IPS-20b (cell line): ENCODE measurements around the gene FGD2.
"Not testable (repeated sequence)": the region's sequence is repeated elsewhere in the genome, so short reads cannot be mapped to it uniquely, and the experiment has no call there.

Source experiments
- H3K27ac ChIP-seq: one replicate; pipeline ENCODE4 v1.5.1; 2013; ENCODE audit warnings: low read length
- H3K27me3 ChIP-seq: 2 replicates; pipeline ENCODE4 v1.6.1; 2013; ENCODE audit warnings: mild to moderate bottlenecking, low read length, inconsistent platforms; ENCODE audit not compliant: insufficient read depth
- H3K36me3 ChIP-seq: 2 replicates; pipeline ENCODE4 v1.6.1; 2013; ENCODE audit warnings: low read depth, mild to moderate bottlenecking, inconsistent platforms, low read length, moderate library complexity; ENCODE audit not compliant: insufficient read depth
- H3K4me1 ChIP-seq: 2 replicates; pipeline ENCODE4 v1.6.1; 2013; ENCODE audit warnings: mild to moderate bottlenecking, control low read depth, inconsistent platforms, low read length, moderate library complexity; ENCODE audit not compliant: insufficient read depth
- H3K4me3 ChIP-seq: 2 replicates; pipeline ENCODE4 v1.5.1; 2013; ENCODE audit warnings: mild to moderate bottlenecking, low read length, inconsistent platforms
- H3K9ac ChIP-seq: 2 replicates; pipeline ENCODE4 v1.6.1; 2013; ENCODE audit warnings: low read depth, mild to moderate bottlenecking, inconsistent platforms, low read length, moderate library complexity
- H3K9me3 ChIP-seq: 2 replicates; pipeline ENCODE4 v1.6.1; 2013; ENCODE audit warnings: mild to moderate bottlenecking, low read depth, low read length, inconsistent platforms; ENCODE audit not compliant: insufficient read depth

The FGD2 gene

DNA sequence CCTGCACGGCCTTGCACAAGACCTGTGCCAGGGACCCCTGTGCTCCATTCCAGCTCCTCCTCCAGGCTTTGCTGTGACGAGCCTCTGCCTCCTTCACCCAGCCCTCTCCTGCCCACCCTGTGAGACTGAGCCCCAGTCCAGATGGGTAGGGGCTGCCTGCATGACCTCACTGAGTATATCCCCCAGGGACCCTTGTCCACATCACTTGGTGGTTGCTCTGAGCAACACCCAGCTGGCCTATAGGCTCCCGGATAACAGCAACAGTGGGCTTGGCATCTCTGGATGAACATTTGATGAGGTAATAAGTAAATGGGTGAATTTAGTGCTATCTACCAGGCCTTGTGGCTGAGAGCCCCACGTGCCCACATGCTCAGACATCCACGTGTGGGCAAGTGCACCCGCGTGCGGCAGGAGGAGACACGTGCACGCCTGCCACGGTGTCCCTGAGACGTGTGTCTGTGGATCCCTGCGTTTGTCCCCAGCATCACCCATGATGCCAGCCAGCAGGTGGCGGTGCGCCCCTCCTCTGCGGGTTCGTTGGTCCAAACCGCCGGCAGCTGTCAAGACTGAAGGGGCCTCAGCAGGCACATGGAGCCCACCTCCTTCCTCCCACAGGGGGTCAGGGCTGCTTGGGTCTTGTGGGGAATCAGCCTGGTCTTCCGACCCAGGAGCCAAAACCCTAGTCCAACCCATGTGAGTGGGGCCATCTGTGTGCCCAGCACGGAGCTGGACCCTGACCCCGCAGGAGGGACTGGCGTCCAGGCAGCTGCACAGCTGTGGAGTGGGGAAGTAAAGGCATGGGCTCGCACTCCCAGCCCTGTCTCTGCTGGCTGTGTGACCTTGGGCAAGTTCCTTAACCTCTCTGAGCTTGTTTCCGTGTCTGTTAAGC is 45.9 kb downstream of the FGD2 start:
- no peak overlapping the region for H3K27ac ChIP-seq
- no peak overlapping the region for H3K9ac ChIP-seq
- H3K27me3 ChIP-seq: no peaks in the 10 kb centered on the region
- H3K9me3 ChIP-seq: no peaks in the 10 kb centered on the region
- H3K4me3 ChIP-seq: no peak overlapping the region
- H3K4me1 ChIP-seq: peaks cover 8% of the 10 kb centered on the region; the same call in 1 of the 2 replicates
- H3K36me3 ChIP-seq: no peaks in the 10 kb centered on the region

DNA sequence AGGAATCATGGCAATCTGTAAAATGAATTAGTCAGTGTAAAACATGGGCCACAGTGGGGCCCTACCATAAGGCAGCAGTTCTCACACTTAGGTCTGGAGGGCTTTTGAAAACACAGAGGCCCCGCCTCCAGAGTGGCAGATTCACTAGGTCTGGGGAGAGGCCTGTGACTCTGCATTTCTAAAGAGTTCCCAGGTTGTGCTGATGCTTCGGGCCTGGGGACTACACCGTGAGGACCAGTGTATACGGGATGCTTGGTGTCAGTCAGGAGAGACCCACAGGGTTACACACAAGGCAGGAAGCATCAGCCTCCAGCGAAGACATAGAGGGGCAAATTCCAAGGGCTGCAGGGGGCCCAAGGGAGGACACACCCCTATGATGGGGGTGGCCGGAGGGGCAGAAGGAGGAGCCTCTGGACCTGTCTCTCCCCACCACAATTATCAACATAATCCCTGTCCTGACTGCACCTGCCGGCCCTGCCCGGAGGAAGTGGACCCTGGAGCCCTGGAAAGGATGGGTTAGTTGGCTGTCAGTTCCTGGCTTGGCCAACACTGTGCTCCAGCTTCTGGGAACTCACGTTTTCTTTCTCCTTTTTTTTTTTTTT is 46.7 kb downstream of the FGD2 start:
- H3K27me3 ChIP-seq: no peaks in the 10 kb centered on the region
- peaks cover 8% of the 10 kb centered on the region; the same call in 1 of the 2 replicates for H3K4me1 ChIP-seq
- no peak overlapping the region for H3K27ac ChIP-seq
- no peaks in the 10 kb centered on the region for H3K9me3 ChIP-seq
- no peaks in the 10 kb centered on the region for H3K36me3 ChIP-seq
- no peak overlapping the region for H3K4me3 ChIP-seq
- no peak overlapping the region for H3K9ac ChIP-seq

DNA sequence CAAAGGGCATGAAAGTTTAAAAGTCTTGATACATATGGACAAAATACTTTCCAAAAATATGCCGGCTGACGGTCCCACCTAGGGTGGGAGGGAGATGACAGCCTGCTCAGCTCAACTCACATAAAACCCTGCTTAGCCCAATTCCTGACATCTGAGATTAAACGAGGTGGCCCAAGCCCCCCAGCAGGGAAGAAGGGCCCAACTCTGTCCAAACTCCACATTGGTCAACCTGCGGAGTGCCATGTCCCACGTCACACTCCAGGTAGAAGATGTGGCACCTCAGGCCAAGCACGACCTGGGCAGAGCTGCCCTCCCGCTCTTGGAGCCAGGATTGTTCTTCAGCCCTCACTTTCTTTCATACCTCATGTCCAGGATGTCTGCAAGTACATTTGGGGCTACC is 48.2 kb downstream of the FGD2 start:
- Histone ChIP-seq H3K9ac (no peak overlapping the region), H3K4me3 (no peak overlapping the region), H3K4me1 (peaks cover 8% of the 10 kb centered on the region; the same call in 1 of the 2 replicates), H3K27me3 (no peaks in the 10 kb centered on the region), H3K27ac (no peak overlapping the region), H3K9me3 (no peaks in the 10 kb centered on the region), H3K36me3 (no peaks in the 10 kb centered on the region)

DNA sequence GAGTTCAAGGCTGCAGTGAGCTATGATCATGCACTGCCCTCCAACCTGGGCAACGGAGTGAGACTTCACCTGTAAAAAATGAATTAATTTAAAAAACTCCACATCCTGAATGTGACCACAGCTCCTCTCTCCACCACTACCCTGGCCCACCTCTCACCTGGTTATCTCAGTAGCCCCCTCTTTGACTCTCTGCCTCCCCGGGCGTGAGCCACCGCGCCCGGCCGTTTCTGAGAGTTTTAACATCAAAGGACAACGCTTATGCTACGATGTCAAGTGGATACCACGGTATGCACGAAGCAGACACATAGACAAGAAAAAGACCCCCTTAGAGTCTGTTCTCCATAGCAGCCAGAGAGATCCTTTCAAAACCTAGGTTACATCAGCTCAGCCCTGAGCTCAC is 48.7 kb downstream of the FGD2 start:
- no peak overlapping the region for H3K9ac ChIP-seq
- no peak overlapping the region for H3K4me3 ChIP-seq
- H3K9me3 ChIP-seq: no peaks in the 10 kb centered on the region
- no peak overlapping the region for H3K27ac ChIP-seq
- H3K27me3 ChIP-seq: no peaks in the 10 kb centered on the region
- peaks cover 9% of the 10 kb centered on the region; the same call in 1 of the 2 replicates for H3K4me1 ChIP-seq
- no peaks in the 10 kb centered on the region for H3K36me3 ChIP-seq

DNA sequence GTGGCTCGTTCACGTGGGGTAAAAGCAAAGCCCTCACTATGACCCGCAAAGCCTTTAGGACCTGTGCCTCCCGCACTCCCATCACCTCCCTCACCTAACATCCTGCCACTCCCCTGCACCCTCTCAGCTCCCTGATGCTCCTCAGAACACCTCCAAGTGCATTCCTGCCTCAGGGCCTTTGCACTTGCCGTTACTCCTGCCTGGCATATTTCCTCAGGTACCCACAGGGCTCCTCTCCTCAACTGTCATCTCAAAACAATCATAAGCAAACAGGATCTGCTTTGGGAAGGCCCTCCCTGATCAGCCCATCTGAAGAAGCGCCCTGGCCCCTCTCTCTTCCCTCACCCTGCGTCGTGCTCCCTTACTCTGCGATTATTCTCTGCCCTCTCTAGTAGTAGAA is 49.1 kb downstream of the FGD2 start:
- no peaks in the 10 kb centered on the region for H3K27me3 ChIP-seq
- no peak overlapping the region for H3K27ac ChIP-seq
- H3K4me3 ChIP-seq: no peak overlapping the region
- H3K36me3 ChIP-seq: no peaks in the 10 kb centered on the region
- no peaks in the 10 kb centered on the region for H3K9me3 ChIP-seq
- peaks cover 13% of the 10 kb centered on the region; the same call in 1 of the 2 replicates for H3K4me1 ChIP-seq
- no peak overlapping the region for H3K9ac ChIP-seq

DNA sequence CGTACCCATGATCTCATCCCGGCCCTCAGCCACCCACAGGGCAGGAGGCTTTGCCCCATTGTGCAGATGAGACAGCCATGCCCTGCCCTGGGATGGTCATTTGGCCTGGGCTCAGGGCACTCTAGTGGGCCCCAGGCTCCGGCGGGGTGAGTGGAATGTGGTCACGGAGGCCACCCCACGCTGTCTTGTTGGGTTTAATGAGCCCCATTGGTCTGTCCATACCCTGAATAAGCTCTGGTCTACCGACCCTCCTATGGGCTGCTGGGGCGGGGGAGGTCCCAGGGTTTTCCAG is 50.6 kb downstream of the FGD2 start:
- Histone ChIP-seq H3K4me1 (peaks cover 18% of the 10 kb centered on the region; the same call in 1 of the 2 replicates), H3K36me3 (no peaks in the 10 kb centered on the region)

DNA sequence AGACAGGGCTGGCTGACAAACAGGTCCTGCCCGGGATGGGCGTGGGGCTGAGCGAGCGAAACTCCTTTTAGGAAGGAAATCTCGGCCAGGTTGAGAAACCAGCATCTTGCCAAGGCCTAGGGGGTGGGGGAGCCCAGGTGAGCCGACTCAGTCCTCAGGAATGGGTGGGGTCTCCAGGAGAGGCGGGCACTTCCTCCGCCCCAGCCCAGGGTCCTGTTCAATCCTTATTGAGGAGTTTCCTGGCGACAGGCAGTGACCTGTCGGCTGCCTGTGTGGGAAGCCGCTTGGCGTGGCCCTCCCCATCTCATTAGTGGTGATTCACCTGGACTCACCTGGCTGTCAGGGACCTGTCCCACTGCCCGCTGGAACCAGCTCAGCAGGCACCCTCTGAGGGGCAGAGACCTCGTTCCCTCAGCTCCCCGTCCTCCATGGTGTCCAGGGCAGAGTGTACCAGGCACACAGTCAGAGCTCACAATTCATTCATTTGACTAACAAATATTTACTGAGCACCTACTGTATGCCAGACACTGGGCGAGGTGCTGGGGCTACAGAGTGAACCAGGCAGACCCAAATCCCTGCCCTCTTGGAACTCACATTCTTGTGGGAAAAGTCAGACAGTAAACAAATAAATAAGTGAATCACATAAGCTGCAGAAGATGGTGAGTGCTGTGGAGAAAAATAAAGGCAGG is 51.1 kb downstream of the FGD2 start:
- Histone ChIP-seq H3K36me3 (no peaks in the 10 kb centered on the region), H3K4me1 (peaks cover 18% of the 10 kb centered on the region; the same call in 1 of the 2 replicates), H3K9me3 (no peaks in the 10 kb centered on the region), H3K27ac (no peak overlapping the region), H3K4me3 (no peak overlapping the region), H3K27me3 (no peaks in the 10 kb centered on the region), H3K9ac (no peak overlapping the region; the same call in 1 of the 2 replicates)

More for the DNA sequence above, 50.6 kb downstream of the FGD2 start:
- H3K9ac ChIP-seq: no peak overlapping the region
- no peaks in the 10 kb centered on the region for H3K9me3 ChIP-seq
- no peak overlapping the region for H3K27ac ChIP-seq
- H3K4me3 ChIP-seq: no peak overlapping the region
- no peaks in the 10 kb centered on the region for H3K27me3 ChIP-seq

DNA sequence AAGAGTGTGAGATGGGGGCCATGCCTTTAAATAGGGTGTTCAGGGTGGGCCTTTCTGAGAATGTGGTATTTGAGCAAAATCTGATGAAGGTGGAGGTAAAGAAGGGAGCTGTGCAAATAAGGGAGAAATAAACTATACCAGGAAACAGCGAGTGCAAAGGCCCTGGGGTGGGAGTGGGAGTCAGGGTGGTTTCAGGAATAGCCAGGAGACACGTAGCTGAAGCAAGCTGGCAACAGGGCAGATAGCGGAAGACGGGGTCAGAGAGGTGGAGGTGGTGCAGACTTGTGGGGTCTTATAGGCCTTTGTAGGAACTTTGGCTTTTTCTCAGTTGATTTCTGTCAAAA is 51.6 kb downstream of the FGD2 start:
- Histone ChIP-seq H3K9me3 (no peaks in the 10 kb centered on the region), H3K36me3 (no peaks in the 10 kb centered on the region), H3K4me3 (no peak overlapping the region), H3K27me3 (no peaks in the 10 kb centered on the region), H3K4me1 (peaks cover 15% of the 10 kb centered on the region; the same call in 1 of the 2 replicates), H3K27ac (no peak overlapping the region), H3K9ac (no peak overlapping the region; the same call in 1 of the 2 replicates)

DNA sequence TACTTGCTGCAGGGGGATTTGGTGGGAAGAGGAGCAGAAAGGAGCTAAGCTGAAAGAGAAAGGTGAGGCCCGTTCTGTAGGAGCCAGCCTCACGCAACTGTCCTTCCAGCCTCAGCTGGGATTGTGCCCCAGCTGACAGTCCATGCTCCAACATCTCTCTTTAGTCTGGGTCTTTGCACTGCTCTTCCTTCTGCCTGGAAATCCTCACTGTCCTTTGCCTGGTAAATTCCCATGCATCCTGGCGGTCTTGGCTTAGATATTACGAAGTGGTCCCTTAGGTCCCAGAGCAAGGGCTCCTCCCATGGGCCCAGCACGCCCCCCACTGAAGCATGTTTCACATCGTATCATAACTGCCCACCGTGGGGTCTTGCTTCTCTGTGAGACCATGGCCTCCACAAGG is 52.2 kb downstream of the FGD2 start:
- H3K27ac ChIP-seq: no peak overlapping the region
- H3K9me3 ChIP-seq: no peaks in the 10 kb centered on the region
- H3K4me1 ChIP-seq: peaks cover 15% of the 10 kb centered on the region; the same call in 1 of the 2 replicates
- H3K27me3 ChIP-seq: no peaks in the 10 kb centered on the region
- no peak overlapping the region for H3K9ac ChIP-seq
- no peak overlapping the region for H3K4me3 ChIP-seq
- H3K36me3 ChIP-seq: no peaks in the 10 kb centered on the region

DNA sequence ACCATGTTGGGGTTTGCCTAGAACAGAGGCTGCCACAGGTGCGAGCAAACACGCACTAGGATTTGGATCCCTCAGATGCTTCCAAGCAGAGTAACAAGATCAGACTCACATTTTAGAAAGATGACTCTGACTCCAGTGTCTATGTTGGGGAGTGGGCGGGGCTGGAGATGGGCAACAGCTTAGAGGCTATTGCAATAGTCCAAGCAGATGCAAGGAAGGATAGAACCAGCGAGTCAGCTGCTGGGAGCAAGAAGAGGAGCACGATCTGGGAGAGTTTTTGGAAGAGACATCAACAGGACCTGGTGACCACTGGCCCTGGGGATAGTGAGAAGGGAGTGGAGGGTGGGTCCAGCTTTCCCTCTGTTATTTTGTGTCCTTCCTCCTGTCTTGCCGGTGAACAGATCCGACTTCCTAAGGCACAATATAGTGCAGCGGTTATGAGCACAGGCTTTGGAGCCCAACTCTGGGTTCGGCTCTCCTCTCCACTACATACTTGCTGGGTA is 52.7 kb downstream of the FGD2 start:
- H3K4me3 ChIP-seq: no peak overlapping the region
- H3K4me1 ChIP-seq: peaks cover 15% of the 10 kb centered on the region; the same call in 1 of the 2 replicates
- no peak overlapping the region for H3K9ac ChIP-seq

DNA sequence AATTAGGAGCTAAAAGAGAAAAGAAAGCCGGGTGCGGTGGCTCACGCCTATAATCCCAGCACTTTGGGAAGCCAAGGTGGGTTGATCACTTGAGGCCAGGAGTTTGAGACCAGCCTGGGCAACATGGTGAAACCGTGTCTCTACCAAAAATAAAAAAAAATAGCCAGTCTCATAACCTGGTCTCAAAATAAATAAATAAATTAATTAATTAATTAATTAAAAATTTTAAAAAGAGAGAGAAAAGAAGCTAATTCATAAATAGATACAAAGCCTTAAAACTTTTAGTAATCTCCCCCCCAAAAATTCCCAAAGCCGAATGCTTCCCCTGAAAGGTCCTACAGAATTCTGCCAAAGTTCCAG is 53.5 kb downstream of the FGD2 start:
- Histone ChIP-seq H3K4me1 (peaks cover 15% of the 10 kb centered on the region; the same call in 1 of the 2 replicates), H3K4me3 (peak overlapping the region; percentile 60; the same call in 1 of the 2 replicates)
- not testable (repeated sequence) for H3K27ac ChIP-seq

More for the DNA sequence above, 52.7 kb downstream of the FGD2 start:
- H3K36me3 ChIP-seq: no peaks in the 10 kb centered on the region
- no peak overlapping the region for H3K27ac ChIP-seq
- no peaks in the 10 kb centered on the region for H3K9me3 ChIP-seq
- no peaks in the 10 kb centered on the region for H3K27me3 ChIP-seq

More for the DNA sequence above, 53.5 kb downstream of the FGD2 start:
- not testable (repeated sequence) for H3K36me3 ChIP-seq, H3K9me3 ChIP-seq, H3K27me3 ChIP-seq
- H3K9ac ChIP-seq: peak overlapping the region; percentile 89; the same call in 1 of the 2 replicates
